ENCODE data around the gene WDR35. TPM values are rescaled to one million over a fixed set of nuclear protein-coding genes. Genes with fewer than 3 reads are reported as not detected.

The WDR35 gene
- 25.7 TPM for total RNA-seq

DNA sequence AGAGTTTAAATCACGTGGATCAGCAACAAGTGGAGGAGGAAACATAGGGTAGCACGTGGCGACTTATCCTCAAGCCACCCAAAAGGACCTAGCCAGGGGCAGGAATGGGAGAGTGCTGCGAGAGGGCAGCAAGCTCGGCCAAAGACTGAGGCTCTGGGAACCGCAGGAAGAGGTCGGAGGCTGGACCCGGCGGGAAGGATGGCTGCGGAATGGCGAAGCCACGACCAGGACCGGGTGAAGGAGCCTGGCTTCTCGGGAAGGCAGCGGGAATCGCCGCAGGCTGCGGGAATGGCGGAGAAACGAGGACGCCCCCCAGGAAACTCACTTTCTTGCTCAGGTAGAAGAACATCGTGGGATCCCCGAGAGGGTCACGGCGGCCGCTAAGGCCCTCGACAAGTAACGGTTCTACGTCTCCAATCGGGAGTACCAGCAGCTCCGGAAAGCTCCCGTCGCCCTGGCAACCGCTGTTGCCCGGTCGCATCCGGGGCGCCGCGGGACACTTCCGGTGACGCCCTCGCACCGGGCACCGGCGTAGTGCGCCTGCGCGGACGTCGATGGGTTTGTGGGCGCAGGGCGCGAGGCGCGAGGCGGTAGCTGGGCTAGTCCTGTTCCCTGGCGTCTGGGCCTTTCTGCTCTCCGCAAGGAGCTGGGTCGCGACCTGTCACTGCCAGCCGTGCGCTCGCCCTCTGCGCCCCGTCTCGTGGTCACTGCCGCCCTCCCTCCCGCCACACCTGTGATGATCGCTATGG lies at the start of gene WDR35:
Gene WDR35 (minus strand): TSS at position 439 of the 749 bp plus-strand sequence. CDS start 90 bp downstream, at position 349.
- DNase-seq (ENCODE audit: low spot score in 2 of 2) (peak; percentile 86 to 95), FAIRE-seq (no peak)

DNA sequence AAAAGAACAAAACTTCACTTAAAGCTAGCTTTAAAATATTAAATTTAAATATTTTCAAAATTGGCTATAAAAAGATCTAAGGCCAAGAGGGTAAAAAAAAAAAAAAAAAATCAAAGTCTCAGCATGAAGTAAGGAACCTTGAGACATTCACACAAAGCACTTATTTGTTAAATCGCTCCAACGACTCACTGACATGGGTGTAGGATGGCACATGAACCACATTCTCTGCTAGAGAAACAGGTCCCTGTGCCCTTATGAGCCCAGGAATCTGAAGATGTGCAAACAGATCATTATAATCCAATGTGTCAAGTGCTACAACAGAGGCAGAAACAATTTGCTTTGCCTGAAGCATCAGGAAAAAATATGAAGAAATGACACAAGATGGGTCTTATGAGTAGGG lies 47.8 kb upstream of the WDR35 start:
- no peak for FAIRE-seq
- DNase-seq (ENCODE audit: low spot score in 2 of 2) = no peak

DNA sequence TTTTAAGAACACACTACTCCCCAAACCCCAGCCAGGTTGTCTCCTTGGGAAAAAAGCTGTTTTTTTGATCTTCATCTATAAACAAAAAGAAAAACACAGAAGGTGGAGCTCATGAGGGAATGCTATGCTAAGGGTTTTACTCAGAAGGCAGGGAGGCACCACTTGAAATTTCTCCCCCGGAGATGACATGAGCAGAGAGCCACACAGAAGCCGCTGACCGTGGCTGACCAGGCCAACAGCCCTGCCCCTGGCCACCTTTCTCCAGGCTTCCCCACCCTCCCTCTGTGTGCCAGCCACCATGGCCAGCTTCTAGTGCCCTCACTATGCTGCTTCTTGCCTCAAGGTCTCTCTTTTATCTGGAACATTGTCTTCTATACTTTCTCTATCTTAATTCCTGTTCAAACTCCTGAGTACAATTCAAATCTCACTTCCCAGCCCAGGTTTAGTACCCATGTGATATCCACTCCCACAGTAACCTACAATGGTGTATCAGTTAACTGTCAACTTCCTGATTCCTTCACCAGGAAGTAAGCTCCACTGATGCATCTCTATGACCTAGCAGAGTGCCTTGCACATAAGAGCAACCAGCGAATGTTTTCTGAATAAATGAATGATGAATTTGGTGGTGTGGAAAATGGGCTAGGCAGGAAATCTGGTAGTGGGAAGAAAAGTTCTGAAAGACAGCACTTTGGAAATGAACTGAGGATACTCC lies 46.2 kb upstream of the WDR35 start:
- DNase-seq (ENCODE audit: low spot score in 2 of 2) = no peak
- no peak for FAIRE-seq

DNA sequence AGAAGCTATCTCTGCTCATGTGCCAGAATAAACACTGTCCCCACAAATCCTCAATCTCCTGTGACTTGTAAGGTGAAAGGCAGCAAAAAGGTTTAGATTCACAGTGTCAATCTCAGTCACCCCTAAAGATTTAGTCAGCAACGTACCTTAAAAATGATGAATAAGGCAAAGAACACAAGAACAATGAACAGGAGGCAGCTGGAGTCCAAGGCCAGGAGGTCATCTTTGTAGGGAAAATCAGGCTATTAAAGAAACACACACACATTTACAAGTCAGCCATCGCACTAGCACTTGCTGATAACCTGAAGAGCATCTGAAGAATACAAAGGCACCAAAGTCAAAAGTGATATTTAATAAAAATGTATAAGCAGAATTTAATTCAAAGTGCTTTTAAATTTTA lies 44.9 kb upstream of the WDR35 start:
- DNase-seq (ENCODE audit: low spot score in 2 of 2) (no peak), FAIRE-seq (no peak)

DNA sequence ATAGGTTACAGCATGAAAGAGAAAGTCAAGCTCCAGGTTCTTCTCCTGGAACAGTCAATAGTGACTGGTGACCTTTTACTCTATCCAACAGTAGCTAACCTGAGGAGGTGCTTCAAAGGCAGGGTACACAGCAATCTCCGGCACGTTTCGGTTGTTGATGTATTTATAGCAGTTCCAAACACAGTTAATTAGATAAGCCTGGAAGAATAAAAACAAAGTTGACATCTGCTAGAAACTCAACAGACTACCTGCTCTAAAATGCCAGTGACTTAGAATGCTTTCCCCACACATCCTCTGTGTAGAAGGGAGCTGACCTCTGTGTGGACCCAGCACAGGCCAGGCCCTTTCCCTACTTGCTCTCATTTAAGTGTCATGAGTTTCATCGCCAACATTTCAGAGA lies 44.3 kb upstream of the WDR35 start:
- DNase-seq (ENCODE audit: low spot score in 2 of 2) (no peak), FAIRE-seq (no peak)

DNA sequence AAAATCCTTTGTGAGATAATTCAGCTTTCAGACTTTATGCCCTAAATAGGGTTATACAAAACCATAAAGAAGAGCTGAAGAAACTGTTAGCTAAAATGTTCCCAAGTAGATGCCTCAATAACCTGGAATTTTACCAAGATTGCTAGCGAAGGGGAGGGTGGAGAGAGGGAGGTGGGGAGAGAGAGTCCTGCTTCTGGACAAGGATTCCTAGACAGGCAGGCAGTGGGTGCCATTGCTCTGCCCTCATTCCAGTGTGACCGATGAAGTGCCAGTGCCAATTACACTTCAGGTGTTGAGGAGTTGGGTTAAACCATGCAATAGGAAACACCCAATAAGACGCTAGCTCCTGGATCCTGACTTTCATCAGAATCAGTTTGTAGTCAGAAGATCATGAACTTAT lies 43.4 kb upstream of the WDR35 start:
- no peak for FAIRE-seq
- no peak for DNase-seq (ENCODE audit: low spot score in 2 of 2)

DNA sequence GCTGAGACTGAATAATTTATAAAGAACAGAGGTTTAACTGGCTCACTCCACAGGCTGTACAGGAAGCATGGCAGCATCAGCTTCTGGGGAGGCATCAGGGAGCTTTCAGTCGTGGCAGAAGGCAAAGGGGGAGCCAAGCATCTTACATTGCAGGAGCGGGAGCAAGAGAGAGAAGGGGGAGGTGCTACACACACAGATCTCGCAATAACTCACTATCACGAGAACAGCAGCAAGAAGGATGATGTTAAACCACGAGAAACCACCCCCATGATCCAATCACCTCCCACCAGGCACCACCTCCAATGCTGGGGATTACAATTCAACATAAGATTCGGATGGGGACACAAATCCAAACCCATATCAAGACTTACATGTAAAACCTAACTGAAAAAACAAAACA lies 40.3 kb upstream of the WDR35 start:
- DNase-seq (ENCODE audit: low spot score in 2 of 2) (no peak), FAIRE-seq (no peak)

DNA sequence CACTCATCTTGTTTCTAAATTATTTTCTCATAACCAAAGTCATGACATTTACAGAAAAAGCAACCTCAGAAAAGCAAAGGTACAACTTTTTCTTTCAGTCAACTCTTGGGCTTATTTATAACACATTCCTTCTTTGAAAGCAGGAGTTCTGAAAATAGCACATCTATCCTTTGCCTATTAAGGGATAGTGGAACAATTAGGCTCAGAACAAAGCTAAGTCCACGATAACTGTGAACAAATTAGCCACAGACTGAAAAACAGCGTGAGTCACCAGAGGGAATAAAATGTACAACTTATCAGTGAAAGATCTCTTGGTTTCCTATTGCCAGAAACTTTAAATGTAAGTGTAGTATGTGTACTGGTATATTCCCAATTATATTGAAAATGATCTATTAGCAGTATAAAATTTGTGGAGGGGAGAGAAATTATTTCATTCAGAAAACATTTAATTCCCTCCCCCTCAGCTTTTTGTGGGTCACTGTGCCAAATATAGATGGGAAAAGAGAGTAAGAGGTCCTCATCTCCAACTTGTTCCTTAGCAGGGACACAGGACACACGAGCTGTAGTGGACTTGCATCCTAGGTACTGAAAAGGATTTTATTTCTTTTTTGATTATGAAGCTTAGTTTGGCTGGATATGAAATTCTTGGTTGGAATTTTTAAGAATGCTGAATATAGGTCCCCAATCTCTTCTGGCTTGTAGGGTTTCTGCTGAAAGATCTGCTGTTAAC lies 38.0 kb upstream of the WDR35 start:
- FAIRE-seq (no peak), DNase-seq (ENCODE audit: low spot score in 2 of 2) (no peak)

DNA sequence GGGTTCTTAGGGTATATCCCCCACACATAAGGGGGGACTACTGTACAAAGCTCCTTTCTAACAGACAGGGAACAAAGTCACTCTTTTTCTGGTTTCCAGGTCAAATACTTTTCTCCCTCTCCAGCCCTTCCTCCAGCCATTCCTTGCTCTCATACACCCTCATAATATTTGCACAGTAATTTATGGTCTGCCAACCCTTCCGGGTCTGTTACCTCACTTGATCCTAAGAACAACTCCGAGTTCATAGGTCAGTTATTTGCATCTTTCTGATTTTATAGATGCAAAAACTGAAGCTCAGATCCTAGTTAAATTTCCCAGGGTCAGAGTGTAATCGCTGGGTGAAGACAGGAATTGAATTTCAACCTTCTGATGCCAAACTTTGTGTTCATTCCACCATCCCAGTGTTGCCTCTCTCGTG lies 37.4 kb upstream of the WDR35 start:
- FAIRE-seq (no peak), DNase-seq (ENCODE audit: low spot score in 2 of 2) (no peak)

DNA sequence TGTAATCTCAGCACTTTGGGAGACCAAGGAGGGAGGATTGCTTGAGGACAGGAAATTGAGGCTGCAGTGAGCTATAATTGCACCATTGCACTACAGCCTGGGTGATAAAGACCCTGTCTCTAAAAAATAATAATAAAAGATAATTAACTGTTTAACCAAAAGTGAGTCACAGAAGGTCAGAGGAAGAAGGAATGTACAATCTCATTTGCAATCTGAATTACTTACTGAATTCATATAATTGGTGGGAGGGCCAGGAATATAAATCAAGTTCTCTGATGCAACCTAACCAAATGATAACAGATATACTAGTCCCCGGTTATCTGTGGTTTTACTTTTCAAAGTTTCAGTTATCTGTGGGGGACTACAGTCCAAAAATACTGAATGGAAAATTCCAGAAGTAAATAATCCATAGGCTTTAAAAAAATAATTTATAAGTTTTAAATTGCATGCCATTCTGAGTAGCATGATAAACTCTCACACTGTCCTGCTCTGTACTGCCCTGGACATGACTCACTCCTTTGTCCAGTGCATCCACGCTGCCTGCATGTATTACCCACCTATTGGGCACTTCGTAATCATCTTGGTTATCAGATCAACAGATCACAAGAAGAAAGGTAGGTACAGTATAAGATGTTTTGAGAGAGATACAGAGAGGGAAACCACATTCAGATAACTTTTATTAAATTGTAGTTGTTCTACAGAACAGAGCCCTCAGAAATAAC lies 35.3 kb upstream of the WDR35 start:
- DNase-seq (ENCODE audit: low spot score in 2 of 2) = no peak
- FAIRE-seq = no peak

DNA sequence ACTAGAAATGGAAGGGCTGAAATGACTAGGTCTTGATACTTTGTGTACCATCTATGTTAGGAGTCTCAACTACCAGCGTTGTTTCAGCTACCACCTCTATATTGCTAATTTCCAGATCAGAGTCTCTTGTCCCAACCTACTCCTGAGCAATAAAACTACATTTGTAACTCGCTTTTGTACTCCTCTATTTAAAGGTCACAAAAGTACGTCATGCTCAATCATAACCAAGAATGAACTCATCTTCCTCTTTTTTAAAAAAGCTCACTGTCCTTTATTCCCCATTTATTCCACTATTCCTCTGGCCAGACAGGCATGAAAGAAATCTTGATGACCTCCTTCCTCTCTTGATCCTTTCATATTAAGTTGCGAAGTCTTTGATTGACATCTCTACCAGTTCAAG lies 33.8 kb upstream of the WDR35 start:
- FAIRE-seq = no peak

DNA sequence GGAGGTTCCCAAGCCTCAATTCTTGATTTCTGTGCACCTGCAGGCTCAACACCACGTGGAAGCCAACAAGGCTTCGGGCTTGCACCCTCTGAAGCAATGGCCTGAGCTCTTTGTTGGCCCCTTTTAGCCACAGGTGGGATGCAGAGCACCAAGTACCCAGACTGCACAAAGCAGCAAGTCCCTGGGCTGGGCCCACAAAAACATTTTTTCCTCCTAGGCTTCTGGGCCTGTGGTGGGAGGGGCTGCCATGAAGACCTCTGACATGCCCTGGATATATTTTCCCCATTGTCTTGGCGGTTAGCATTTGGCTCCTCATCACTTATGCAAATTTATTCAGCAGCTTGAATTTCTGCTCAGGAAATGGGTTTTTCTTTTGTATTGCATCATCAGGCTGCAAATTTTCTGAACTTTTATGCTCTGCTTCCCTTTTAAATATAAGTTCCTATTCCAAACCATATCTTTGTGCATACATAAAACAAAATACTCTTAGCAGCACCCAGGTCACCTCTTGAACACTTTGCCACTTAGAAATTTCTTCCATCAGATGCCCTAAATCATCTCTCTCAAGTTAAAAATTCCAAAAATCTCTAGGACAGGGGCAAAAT lies 31.6 kb upstream of the WDR35 start:
- DNase-seq (ENCODE audit: low spot score in 2 of 2) = no peak
- no peak for FAIRE-seq

More for the DNA sequence above, 33.8 kb upstream of the WDR35 start:
- no peak for DNase-seq (ENCODE audit: low spot score in 2 of 2)

DNA sequence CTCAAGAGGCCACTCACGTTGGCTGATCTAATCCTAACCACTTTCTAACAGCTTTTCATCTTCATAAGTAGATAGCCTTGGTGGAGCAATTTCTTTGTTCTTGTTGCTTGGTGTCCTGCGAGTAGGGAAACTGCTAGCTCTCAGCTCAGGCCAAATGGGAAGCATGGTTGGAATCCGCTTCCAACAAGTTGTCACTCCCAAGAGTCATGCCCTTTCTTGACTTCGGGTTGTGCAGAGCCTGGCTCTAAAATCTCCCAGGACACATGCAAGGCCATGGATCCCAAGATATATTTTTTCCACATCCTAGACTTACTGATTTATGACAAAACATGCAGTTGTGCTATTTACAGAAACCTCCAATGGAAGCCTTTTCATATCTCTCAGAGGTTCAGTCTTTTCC lies 29.8 kb upstream of the WDR35 start:
- FAIRE-seq (no peak), DNase-seq (ENCODE audit: low spot score in 2 of 2) (no peak)

DNA sequence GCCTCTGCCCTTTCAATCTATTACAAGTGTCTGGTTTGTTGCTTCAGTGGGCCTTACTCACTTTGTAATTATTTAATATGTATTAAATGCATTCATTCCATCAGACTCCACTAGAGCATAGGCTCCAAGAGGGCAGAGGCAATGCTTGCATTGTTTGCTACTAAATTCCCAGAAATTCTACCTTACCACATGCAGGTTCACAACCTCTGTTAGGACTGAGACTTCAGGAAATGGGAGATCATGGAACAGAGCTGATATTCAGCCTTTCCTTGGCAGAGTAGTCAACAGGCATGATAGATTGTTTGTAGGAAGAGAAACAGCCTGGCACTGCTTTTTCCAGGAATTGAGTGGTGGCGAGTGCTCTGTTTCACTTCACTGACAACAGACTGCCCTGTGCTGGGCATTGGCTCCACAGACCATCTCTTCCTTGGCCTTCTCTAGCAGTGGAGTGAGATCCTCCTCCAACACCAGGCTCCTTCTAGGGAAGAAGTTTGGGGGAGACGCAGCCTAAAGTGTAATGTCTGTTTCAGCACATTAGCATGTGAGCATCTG lies 28.8 kb upstream of the WDR35 start:
- FAIRE-seq (no peak), DNase-seq (ENCODE audit: low spot score in 2 of 2) (no peak)

DNA sequence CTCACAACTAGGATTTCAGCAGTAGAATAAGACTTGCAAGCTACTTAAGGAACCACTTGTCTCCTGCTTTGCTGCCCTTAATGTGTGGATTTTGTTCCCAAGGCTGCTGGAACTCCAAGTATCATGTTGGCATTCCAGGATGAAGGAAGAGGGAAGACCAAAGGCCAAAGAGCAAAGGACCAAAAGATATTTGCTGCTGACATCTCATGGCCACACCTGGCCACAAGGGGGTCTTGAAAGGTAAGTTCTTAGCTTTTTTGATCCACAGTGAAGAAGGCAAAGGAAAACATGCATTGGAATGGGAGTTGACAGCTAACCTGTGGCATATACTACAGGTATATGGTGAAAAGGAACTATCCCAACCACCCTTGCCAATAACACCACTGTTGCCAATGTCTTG lies 26.4 kb upstream of the WDR35 start:
- DNase-seq (ENCODE audit: low spot score in 2 of 2) = no peak
- FAIRE-seq = no peak

DNA sequence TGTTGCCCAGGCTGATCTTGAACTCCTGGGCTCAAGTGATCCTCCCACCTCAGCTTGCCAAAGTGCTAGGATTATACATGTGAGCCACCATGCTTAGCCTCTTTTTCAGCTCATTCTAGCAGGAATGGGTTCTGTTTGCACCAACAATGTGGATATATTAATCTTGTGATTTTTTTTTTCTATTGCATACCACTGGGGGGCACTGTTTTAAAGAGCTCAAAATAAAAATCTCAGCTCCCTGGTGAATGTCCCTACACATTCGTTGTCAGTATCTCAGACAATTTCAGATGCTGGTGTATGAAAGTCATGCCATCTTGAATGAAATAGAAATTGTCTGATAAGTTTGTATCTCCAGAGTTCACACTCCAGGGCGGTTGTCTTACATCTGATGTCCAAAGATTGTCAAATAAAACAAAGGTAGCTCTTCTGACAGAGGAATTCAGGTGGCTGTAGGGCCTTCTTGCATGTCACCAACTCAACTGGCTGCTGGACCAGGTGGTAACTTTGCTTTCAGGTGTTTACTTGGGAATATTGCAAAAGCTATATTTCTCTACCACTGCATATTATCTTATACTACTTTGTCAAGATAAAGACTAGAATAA lies 25.7 kb upstream of the WDR35 start:
- no peak for FAIRE-seq
- DNase-seq (ENCODE audit: low spot score in 2 of 2) = peak; percentile 41 to 57

DNA sequence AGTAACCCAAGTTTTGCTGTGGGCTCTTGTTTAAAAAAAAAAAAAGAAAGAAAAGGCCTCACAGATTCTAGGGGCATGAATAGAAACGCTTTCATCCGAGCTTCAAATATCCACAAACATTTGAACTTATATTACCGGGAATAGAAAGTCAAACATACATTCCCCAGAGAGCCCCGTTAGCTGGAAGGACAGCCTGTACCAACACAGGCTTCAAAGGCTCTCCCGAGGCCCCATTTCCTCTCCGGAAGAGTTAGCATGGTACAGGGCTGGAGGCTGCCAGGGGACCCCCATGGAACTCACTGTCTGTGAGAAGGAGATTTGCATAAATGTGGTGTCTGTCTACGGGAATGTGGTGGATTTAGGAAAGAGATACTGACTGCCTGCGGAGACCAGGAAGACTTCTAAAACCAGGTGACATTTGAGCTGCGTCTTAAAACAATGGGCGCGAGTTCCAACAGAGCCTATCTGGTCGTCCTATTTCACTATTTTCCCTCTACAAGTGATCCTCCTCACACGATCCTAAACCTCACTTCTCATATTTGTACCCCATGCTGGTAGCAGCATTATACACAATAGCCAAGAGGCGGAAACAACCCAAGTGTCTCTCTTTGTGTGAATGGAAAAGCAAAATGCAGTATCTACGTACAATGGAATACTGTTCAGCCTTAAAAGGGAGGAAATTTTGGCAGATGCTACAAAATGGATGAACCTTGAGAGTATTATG lies 23.4 kb upstream of the WDR35 start:
- FAIRE-seq = no peak
- no peak for DNase-seq (ENCODE audit: low spot score in 2 of 2)

DNA sequence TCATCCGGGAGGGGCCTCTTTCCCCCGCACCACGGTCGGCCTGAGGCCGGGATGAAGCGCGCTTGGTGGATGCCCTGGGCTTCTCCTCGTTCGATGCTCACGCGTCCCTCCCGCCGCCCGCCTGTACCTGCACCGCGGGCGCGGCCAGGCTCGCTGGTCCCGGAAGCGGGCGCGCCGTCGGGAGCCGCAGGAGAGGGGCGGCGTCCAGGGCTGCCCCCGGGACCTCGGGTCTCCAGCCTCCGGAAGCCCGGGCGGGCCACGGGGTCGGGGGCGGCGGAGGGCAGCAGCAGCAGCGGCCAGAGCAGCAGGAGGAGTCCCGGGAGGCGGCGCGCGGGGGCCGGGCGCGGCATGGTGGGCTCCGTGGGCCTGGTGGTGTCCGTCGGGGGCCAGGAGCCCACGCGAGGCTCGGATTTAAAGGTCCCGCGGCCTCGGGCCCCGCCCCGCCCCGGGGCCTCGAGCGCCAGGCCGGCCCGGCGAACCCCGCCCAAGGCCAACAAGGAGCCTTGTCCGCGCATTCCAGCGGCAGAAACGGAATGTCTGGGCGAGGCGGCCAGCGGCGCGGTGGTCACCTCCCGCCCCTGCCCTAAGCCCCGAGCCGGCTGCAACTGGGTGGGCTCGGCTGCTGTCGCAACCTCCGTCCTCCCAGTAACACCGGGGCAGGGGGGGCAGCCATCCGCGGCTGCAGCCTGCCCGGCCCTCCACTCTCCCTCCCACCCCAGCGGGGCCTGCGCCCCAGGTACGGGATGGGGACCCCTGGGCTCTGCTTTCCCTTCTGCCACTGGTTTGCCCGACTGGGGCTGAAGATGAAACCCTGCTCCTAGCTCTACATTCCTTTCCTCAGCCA lies 22.6 kb upstream of the WDR35 start, which contains the start of gene MATN3:
Gene MATN3 (minus strand): TSS at position 387 of the 844 bp plus-strand sequence. CDS start 37 bp downstream, at position 350.
- peak in 1 of 2 donors; percentile 36 for DNase-seq (ENCODE audit: low spot score in 2 of 2)
- no peak for FAIRE-seq
